ENCODE measurements around the gene RASSF7.

DNA sequence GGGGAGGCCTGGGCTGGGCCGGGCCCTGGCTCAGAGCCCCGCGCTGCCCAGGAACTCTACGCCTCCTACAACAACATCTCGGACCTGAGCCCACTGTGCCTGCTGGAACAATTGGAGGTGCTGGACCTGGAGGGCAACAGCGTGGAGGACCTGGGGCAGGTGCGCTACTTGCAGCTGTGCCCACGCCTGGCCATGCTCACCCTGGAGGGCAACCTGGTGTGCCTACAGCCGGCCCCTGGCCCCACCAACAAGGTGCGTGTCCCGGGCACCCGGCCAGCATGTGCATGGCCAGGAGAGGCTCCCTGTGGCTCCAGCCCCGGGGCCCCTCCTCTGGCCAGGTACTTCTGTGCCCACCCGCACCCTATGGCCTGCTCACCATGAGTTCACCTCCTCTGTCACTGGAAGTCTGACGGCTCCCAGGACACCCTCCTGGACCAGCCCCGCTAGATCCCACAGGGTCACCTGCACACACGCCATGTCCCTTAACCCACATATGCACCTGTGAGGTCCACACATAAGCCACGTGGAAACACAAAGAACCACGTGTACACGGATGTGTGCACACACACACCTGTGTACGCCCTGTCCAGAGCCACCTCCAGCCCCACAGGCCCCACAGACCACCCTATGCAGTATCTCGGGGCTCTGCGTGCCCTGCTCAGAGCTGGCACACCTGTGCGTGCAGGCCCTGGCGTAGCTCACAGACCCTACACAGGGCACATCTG lies 10.6 kb upstream of the RASSF7 start:
- TF ChIP-seq CTCF (IDR thresholded peaks at IDR 0.05 in 4 of 5, conservative IDR thresholded peaks at IDR 0.05 in 1 of 5) (no peak), POLR2A (IDR thresholded peaks at IDR 0.05) (no peak)
